ENCODE measurements around the gene PLAC9. TPM values are rescaled to one million over a fixed set of nuclear protein-coding genes. Genes with fewer than 3 reads are reported as not detected.

Gene PLAC9
- total and polyA plus RNA-seq, 5 donors from 2014 or later = 0.33 to 1.1 TPM; not detected in 3

GRCh38 chr10:80104066-80104926, 28.2 kb upstream of the PLAC9 start:
- DNase-seq (peak in 2 of 3 donors; percentile 21 to 34), ATAC-seq (ENCODE audit: low read depth in 2 of 2) (peak; percentile 58 to 76)
- Mint-ChIP-seq H3K9me3 (peaks cover 0 to 19% (median 6%) of the 10 kb centered on the region in 7 donors), H3K4me1 (peaks cover 10 to 30% (median 14%) of the 10 kb centered on the region in 4 donors), H3K27me3 (no peaks in the 10 kb centered on the region), H3K27ac (peak overlapping the region in 2 of 3 donors; percentile 52 to 68), H3K4me3 (no peak overlapping the region), H3K36me3 (no peaks in the 10 kb centered on the region)
- Histone ChIP-seq H3K36me3 (ENCODE audit: control insufficient read depth, insufficient read depth, low read length) (no peaks in the 10 kb centered on the region), H3K4me1 (ENCODE audit: control insufficient read depth, insufficient read depth, low read length, poor library complexity, severe bottlenecking) (peaks cover 6% of the 10 kb centered on the region), H3K27ac (ENCODE audit: insufficient read depth, low read length, poor library complexity, severe bottlenecking) (no peak overlapping the region), H3K27me3 (ENCODE audit: control insufficient read depth, insufficient read depth, low read length) (no peaks in the 10 kb centered on the region), H3K4me3 (ENCODE audit: low read depth, low read length) (peak overlapping the region; percentile 10), H3K9me3 (ENCODE audit: control insufficient read depth in 2 of 2, low read length in 2 of 2) (peaks cover 9 to 11% of the 10 kb centered on the region in 2 experiments)

- Histone ChIP-seq H3K36me3 (ENCODE audit: control insufficient read depth, insufficient read depth, low read length) (no peaks in the 10 kb centered on the region), H3K27me3 (ENCODE audit: control insufficient read depth, insufficient read depth, low read length) (no peaks in the 10 kb centered on the region), H3K4me3 (ENCODE audit: low read depth, low read length) (no peak overlapping the region), H3K9me3 (ENCODE audit: control insufficient read depth in 2 of 2, low read length in 2 of 2) (peaks cover 10 to 11% of the 10 kb centered on the region in 2 experiments), H3K27ac (ENCODE audit: insufficient read depth, low read length, poor library complexity, severe bottlenecking) (no peak overlapping the region), H3K4me1 (ENCODE audit: control insufficient read depth, insufficient read depth, low read length, poor library complexity, severe bottlenecking) (peaks cover 6% of the 10 kb centered on the region)
- no peaks in the 10 kb centered on the region for H3K27me3 Mint-ChIP-seq
- ATAC-seq (ENCODE audit: low read depth in 2 of 2) (no peak), DNase-seq (no peak)
- H3K9me3 Mint-ChIP-seq = peaks cover 0 to 25% (median 6%) of the 10 kb centered on the region in 7 donors
- H3K27ac Mint-ChIP-seq = peak overlapping the region in 1 of 3 donors; percentile 53
- H3K36me3 Mint-ChIP-seq = no peaks in the 10 kb centered on the region
- peaks cover 10 to 28% (median 17%) of the 10 kb centered on the region in 4 donors for H3K4me1 Mint-ChIP-seq
- H3K4me3 Mint-ChIP-seq = no peak overlapping the region
Observed at GRCh38 chr10:80108576-80109239, 23.8 kb upstream of the PLAC9 start.

- DNase-seq (no peak), ATAC-seq (ENCODE audit: low read depth in 2 of 2) (no peak)
- H3K4me1 Mint-ChIP-seq = peaks cover 0 to 12% (median 5%) of the 10 kb centered on the region in 4 donors
- H3K36me3 ChIP-seq (ENCODE audit: control insufficient read depth, insufficient read depth, low read length) = no peaks in the 10 kb centered on the region
- H3K4me3 ChIP-seq (ENCODE audit: low read depth, low read length) = no peak overlapping the region
- H3K27me3 Mint-ChIP-seq = no peaks in the 10 kb centered on the region
- no peaks in the 10 kb centered on the region for H3K27me3 ChIP-seq (ENCODE audit: control insufficient read depth, insufficient read depth, low read length)
- peaks cover 10 to 11% of the 10 kb centered on the region in 2 experiments for H3K9me3 ChIP-seq (ENCODE audit: control insufficient read depth in 2 of 2, low read length in 2 of 2)
- H3K36me3 Mint-ChIP-seq = no peaks in the 10 kb centered on the region
- peak overlapping the region in 2 of 4 donors; percentile 9 to 86 for H3K4me3 Mint-ChIP-seq
- peaks cover 0 to 25% (median 6%) of the 10 kb centered on the region in 7 donors for H3K9me3 Mint-ChIP-seq
- H3K4me1 ChIP-seq (ENCODE audit: control insufficient read depth, insufficient read depth, low read length, poor library complexity, severe bottlenecking) = no peaks in the 10 kb centered on the region
- no peak overlapping the region for H3K27ac ChIP-seq (ENCODE audit: insufficient read depth, low read length, poor library complexity, severe bottlenecking)
- peak overlapping the region in 2 of 3 donors; percentile 33 to 78 for H3K27ac Mint-ChIP-seq
Observed at GRCh38 chr10:80110986-80111385, 21.5 kb upstream of the PLAC9 start.

GRCh38 chr10:80118669-80119068, 13.9 kb upstream of the PLAC9 start:
- no peaks in the 10 kb centered on the region for H3K36me3 Mint-ChIP-seq
- H3K9me3 Mint-ChIP-seq = no peaks in the 10 kb centered on the region
- H3K4me1 ChIP-seq (ENCODE audit: control insufficient read depth, insufficient read depth, low read length, poor library complexity, severe bottlenecking) = no peaks in the 10 kb centered on the region
- peak overlapping the region in 1 of 3 donors; percentile 2 for H3K27ac Mint-ChIP-seq
- H3K27me3 ChIP-seq (ENCODE audit: control insufficient read depth, insufficient read depth, low read length) = no peaks in the 10 kb centered on the region
- no peaks in the 10 kb centered on the region for H3K36me3 ChIP-seq (ENCODE audit: control insufficient read depth, insufficient read depth, low read length)
- no peak overlapping the region for H3K27ac ChIP-seq (ENCODE audit: insufficient read depth, low read length, poor library complexity, severe bottlenecking)
- no peak overlapping the region for H3K4me3 ChIP-seq (ENCODE audit: low read depth, low read length)
- no peak for ATAC-seq (ENCODE audit: low read depth in 2 of 2)
- H3K4me3 Mint-ChIP-seq = no peak overlapping the region
- peaks cover 30% of the 10 kb centered on the region for H3K27me3 Mint-ChIP-seq
- DNase-seq = no peak
- no peaks in the 10 kb centered on the region for H3K4me1 Mint-ChIP-seq
- H3K9me3 ChIP-seq (ENCODE audit: control insufficient read depth in 2 of 2, low read length in 2 of 2) = no peaks in the 10 kb centered on the region

GRCh38 chr10:80122110-80122710, 10.3 kb upstream of the PLAC9 start:
- Mint-ChIP-seq H3K9me3 (no peaks in the 10 kb centered on the region), H3K4me3 (no peak overlapping the region), H3K27me3 (peaks cover 37% of the 10 kb centered on the region), H3K4me1 (no peaks in the 10 kb centered on the region), H3K36me3 (no peaks in the 10 kb centered on the region), H3K27ac (no peak overlapping the region)
- no peaks in the 10 kb centered on the region for H3K27me3 ChIP-seq (ENCODE audit: control insufficient read depth, insufficient read depth, low read length)
- H3K4me1 ChIP-seq (ENCODE audit: control insufficient read depth, insufficient read depth, low read length, poor library complexity, severe bottlenecking) = no peaks in the 10 kb centered on the region
- H3K27ac ChIP-seq (ENCODE audit: insufficient read depth, low read length, poor library complexity, severe bottlenecking) = no peak overlapping the region
- DNase-seq (no peak), ATAC-seq (ENCODE audit: low read depth in 2 of 2) (no peak)
- no peak overlapping the region for H3K4me3 ChIP-seq (ENCODE audit: low read depth, low read length)
- H3K9me3 ChIP-seq (ENCODE audit: control insufficient read depth in 2 of 2, low read length in 2 of 2) = no peaks in the 10 kb centered on the region
- no peaks in the 10 kb centered on the region for H3K36me3 ChIP-seq (ENCODE audit: control insufficient read depth, insufficient read depth, low read length)

DNA sequence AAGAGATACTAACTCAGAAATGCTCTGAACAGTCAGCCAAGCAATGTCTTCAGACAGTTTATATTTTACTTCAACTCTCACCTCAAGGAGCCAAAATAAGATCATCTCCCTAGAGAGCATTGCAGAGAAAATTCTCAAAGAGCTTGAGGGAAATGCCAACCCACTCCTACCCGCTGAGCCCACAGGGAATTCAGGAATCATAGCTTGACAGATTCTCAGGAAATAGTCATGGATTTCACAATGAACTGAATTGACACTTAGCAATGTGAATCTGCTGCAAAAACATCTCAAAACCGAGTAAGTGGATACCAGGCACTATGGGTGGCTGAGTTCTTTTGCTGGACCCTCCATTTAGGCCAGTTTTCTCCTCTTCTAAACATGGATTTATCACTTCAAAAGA, 9.8 kb upstream of the PLAC9 start:
- ATAC-seq (ENCODE audit: low read depth in 2 of 2) (no peak), DNase-seq (no peak)
- H3K9me3 Mint-ChIP-seq = no peaks in the 10 kb centered on the region
- H3K27me3 ChIP-seq (ENCODE audit: control insufficient read depth, insufficient read depth, low read length) = no peaks in the 10 kb centered on the region
- H3K27me3 Mint-ChIP-seq = peaks cover 37% of the 10 kb centered on the region
- H3K27ac Mint-ChIP-seq = no peak overlapping the region
- H3K4me1 Mint-ChIP-seq = no peaks in the 10 kb centered on the region
- no peak overlapping the region for H3K27ac ChIP-seq (ENCODE audit: insufficient read depth, low read length, poor library complexity, severe bottlenecking)
- H3K36me3 Mint-ChIP-seq = no peaks in the 10 kb centered on the region
- H3K4me3 Mint-ChIP-seq = no peak overlapping the region
- H3K36me3 ChIP-seq (ENCODE audit: control insufficient read depth, insufficient read depth, low read length) = no peaks in the 10 kb centered on the region
- no peaks in the 10 kb centered on the region for H3K4me1 ChIP-seq (ENCODE audit: control insufficient read depth, insufficient read depth, low read length, poor library complexity, severe bottlenecking)
- H3K9me3 ChIP-seq (ENCODE audit: control insufficient read depth in 2 of 2, low read length in 2 of 2) = no peaks in the 10 kb centered on the region
- no peak overlapping the region for H3K4me3 ChIP-seq (ENCODE audit: low read depth, low read length)

- Histone ChIP-seq H3K36me3 (ENCODE audit: control insufficient read depth, insufficient read depth, low read length) (no peaks in the 10 kb centered on the region), H3K9me3 (ENCODE audit: control insufficient read depth in 2 of 2, low read length in 2 of 2) (no peaks in the 10 kb centered on the region), H3K27me3 (ENCODE audit: control insufficient read depth, insufficient read depth, low read length) (peaks cover 9% of the 10 kb centered on the region), H3K27ac (ENCODE audit: insufficient read depth, low read length, poor library complexity, severe bottlenecking) (no peak overlapping the region), H3K4me3 (ENCODE audit: low read depth, low read length) (no peak overlapping the region), H3K4me1 (ENCODE audit: control insufficient read depth, insufficient read depth, low read length, poor library complexity, severe bottlenecking) (no peaks in the 10 kb centered on the region)
- DNase-seq (no peak), ATAC-seq (ENCODE audit: low read depth in 2 of 2) (no peak)
- Mint-ChIP-seq H3K27me3 (peaks cover 36% of the 10 kb centered on the region), H3K4me3 (no peak overlapping the region), H3K36me3 (no peaks in the 10 kb centered on the region), H3K4me1 (peaks cover 0 to under 1% (median 0%) of the 10 kb centered on the region in 4 donors), H3K9me3 (no peaks in the 10 kb centered on the region), H3K27ac (no peak overlapping the region)
Observed at GRCh38 chr10:80126876-80127275, 5.7 kb upstream of the PLAC9 start.

All from CD4-positive, CD25-positive, alpha-beta regulatory T cell (primary cell).